ENCODE results near the gene MSX2.

GRCh38 chr5:174717826-174718455 lies 6.4 kb upstream of the MSX2 start:
- TF ChIP-seq CTCF (IDR thresholded peaks at IDR 0.05; ENCODE audit: control extremely low read depth in 1 of 3, insufficient read depth in 1 of 3, low read depth in 1 of 3, low read length in 3 of 3) (no peak), RFX5 (IDR thresholded peaks at IDR 0.05; ENCODE audit: borderline replicate concordance, low read depth, low read length) (no peak), KDM4A (IDR thresholded peaks at IDR 0.05; ENCODE audit: low read depth, low read length, severe bottlenecking) (no peak), TAF1 (IDR thresholded peaks at IDR 0.05; ENCODE audit: low read depth, low read length) (no peak), USF2 (IDR thresholded peaks at IDR 0.05; ENCODE audit: low read length) (no peak), YY1 (IDR thresholded peaks at IDR 0.05; ENCODE audit: low read depth, low read length) (no peak), JUND (IDR thresholded peaks at IDR 0.05; ENCODE audit: low read length) (no peak), CREB1 (IDR thresholded peaks at IDR 0.05) (no peak), TBP (IDR thresholded peaks at IDR 0.05; ENCODE audit: low read depth, low read length) (no peak)
